NCI-H2196 (cell line): Measurements from ENCODE around the gene UBE2H.

ENCODE experiments used
- DNase-seq: peaks from one replicate; lab custom pipeline; 2025; ENCODE audit not compliant: unreplicated experiment; lab: John Stamatoyannopoulos, UW

The UBE2H gene

GRCh38 chr7:129950933-129951225, 1.9 kb downstream of the UBE2H start:
- no peak for DNase-seq

GRCh38 chr7:129950191-129950932, 2.4 kb downstream of the UBE2H start:
- no peak for DNase-seq

- no peak for DNase-seq
These were observed 3.2 kb downstream of the UBE2H start for GRCh38 chr7:129949292-129950133.

GRCh38 chr7:129948877-129949291, 3.9 kb downstream of the UBE2H start:
- peak; percentile 93 for DNase-seq

- DNase-seq, result no peak
These were observed 4.4 kb downstream of the UBE2H start for GRCh38 chr7:129948338-129948737.

GRCh38 chr7:129947701-129948100, 5.1 kb downstream of the UBE2H start:
- DNase-seq, result no peak

- no peak for DNase-seq
These were observed 5.7 kb downstream of the UBE2H start for GRCh38 chr7:129947049-129947448.

- no peak for DNase-seq
These were observed 6.5 kb downstream of the UBE2H start for GRCh38 chr7:129946282-129946681.

GRCh38 chr7:129943352-129943751, 9.4 kb downstream of the UBE2H start:
- DNase-seq, result no peak

- no peak for DNase-seq
These were observed 12.4 kb downstream of the UBE2H start for GRCh38 chr7:129940329-129940728.

GRCh38 chr7:129939881-129940280, 12.9 kb downstream of the UBE2H start:
- no peak for DNase-seq

GRCh38 chr7:129933627-129934026, 19.1 kb downstream of the UBE2H start:
- no peak for DNase-seq

GRCh38 chr7:129926618-129927017, 26.1 kb downstream of the UBE2H start:
- no peak for DNase-seq

- no peak for DNase-seq
These were observed 27.3 kb downstream of the UBE2H start for GRCh38 chr7:129925416-129926002.

- no peak for DNase-seq
These were observed 28.2 kb downstream of the UBE2H start for GRCh38 chr7:129924602-129925001.

- DNase-seq, result no peak
These were observed 29.1 kb downstream of the UBE2H start for GRCh38 chr7:129923709-129924108.

- no peak for DNase-seq
These were observed 33.3 kb downstream of the UBE2H start for GRCh38 chr7:129919492-129919891.

- no peak for DNase-seq
These were observed 33.8 kb downstream of the UBE2H start for GRCh38 chr7:129918922-129919321.

GRCh38 chr7:129917934-129918333, 34.8 kb downstream of the UBE2H start:
- no peak for DNase-seq

GRCh38 chr7:129914536-129915272, 38.1 kb downstream of the UBE2H start:
- no peak for DNase-seq

GRCh38 chr7:129913428-129913827, 39.3 kb downstream of the UBE2H start:
- no peak for DNase-seq
